Measurements from ENCODE around the gene RFTN2. TPM values are rescaled to one million over a fixed set of nuclear protein-coding genes. Genes with fewer than 3 reads are reported as not detected.
"Not testable (repeated sequence)": the region's sequence is repeated elsewhere in the genome, so short reads cannot be mapped to it uniquely, and the experiment has no call there.

RFTN2 gene, protein sequence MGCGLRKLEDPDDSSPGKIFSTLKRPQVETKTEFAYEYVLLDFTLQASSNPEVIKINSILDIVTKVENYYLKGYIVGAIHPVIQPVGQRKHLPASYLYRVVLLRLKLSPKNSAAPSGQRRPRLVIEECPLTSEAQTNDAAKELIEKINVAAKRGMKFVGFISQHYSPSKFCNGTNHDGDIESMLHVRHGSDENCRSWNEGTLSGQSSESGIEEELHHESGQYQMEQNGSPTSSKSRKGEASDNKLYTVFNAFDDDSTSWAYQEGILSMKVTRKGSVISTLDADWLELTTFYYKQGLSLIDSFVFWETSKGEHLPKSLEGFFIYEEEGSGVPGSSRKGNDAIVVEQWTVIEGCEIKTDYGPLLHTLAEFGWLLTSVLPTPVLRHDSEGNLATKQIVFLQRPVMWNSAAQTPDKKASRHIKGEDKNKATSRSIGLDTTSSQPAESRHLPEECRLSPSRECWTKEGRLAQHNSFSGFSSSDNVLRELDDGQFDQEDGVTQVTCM
- 1.4 TPM for total RNA-seq
- polyA plus RNA-seq: 0.73 TPM
- long read RNA-seq, donor 1: 0 reads
- long read RNA-seq, donor 2, full-length matches to known transcripts: 2 of 2 reads
- long read RNA-seq, donor 2, partial matches to known transcripts: 0 of 2 reads
- long read RNA-seq, donor 2, other reads (novel, unspliced or antisense): 0 of 2 reads
- long read RNA-seq, donor 3: 0 reads
- long read RNA-seq, donor 4: 0 reads
- long read RNA-seq, donor 5, full-length matches to known transcripts: 3 of 3 reads
- long read RNA-seq, donor 5, partial matches to known transcripts: 0 of 3 reads
- long read RNA-seq, donor 5, other reads (novel, unspliced or antisense): 0 of 3 reads
- long read RNA-seq, donor 6, full-length matches to known transcripts: 3 of 3 reads
- long read RNA-seq, donor 6, partial matches to known transcripts: 0 of 3 reads
- long read RNA-seq, donor 6, other reads (novel, unspliced or antisense): 0 of 3 reads
- long read RNA-seq, donor 7, full-length matches to known transcripts: 1 of 1 reads
- long read RNA-seq, donor 7, partial matches to known transcripts: 0 of 1 reads
- long read RNA-seq, donor 7, other reads (novel, unspliced or antisense): 0 of 1 reads
- long read RNA-seq, donor 8: 0 reads
- long read RNA-seq, donor 9: 0 reads
- long read RNA-seq, donor 10: 0 reads

DNA sequence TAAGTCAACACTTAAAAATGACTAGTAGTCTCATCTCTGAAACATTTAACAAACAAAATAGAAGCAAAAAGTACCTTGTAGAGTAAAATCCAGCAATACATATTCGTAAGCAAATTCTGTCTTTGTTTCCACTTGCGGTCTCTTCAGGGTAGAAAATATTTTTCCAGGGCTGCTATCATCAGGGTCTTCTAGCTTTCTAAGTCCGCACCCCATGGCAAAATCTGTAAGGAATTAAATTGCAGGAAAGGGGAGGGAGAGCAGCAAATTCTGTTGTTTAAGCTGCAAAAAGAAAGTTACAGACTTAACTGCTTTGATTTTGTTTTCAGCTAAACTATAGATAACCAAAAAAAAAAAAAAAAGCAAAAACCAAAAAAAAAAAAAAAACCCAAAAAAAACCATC lies at the start of gene RFTN2:
Gene RFTN2, minus strand, starts transcription at position 342 of the 400 bp plus-strand sequence. Its CDS starts 129 bp downstream, at position 213.
- no peaks in the 10 kb centered on the region for H3K27me3 ChIP-seq (ENCODE audit: control insufficient read depth in 2 of 2, insufficient read depth in 1 of 2, low read length in 1 of 2)
- no peaks in the 10 kb centered on the region for H3K4me1 ChIP-seq (ENCODE audit: control insufficient read depth in 2 of 2, insufficient read depth in 2 of 2, low read length in 2 of 2)
- 94% methylated on average over 3 of the region's 3 CpGs for WGBS
- no peaks in the 10 kb centered on the region for H3K9me3 ChIP-seq (ENCODE audit: control insufficient read depth in 2 of 2, insufficient read depth in 1 of 2, low read length in 1 of 2)
- DNase-seq (ENCODE audit: low read depth in 6 of 9, low spot score in 9 of 9): no peak
- H3K36me3 ChIP-seq (ENCODE audit: control insufficient read depth in 2 of 2, insufficient read depth in 2 of 2, low read length in 1 of 2): no peaks in the 10 kb centered on the region
- no peak within 1 kb of the TSS for H3K4me3 ChIP-seq (ENCODE audit: low read length in 2 of 2)
- no peak within 1 kb of the TSS for H3K27ac ChIP-seq (ENCODE audit: low read depth in 1 of 2, low read length in 1 of 2)

- DNase-seq (ENCODE audit: low read depth in 6 of 9, low spot score in 9 of 9): no peak
- Histone ChIP-seq H3K4me1 (ENCODE audit: control insufficient read depth in 2 of 2, insufficient read depth in 2 of 2, low read length in 2 of 2) (no peaks in the 10 kb centered on the region), H3K27me3 (ENCODE audit: control insufficient read depth in 2 of 2, insufficient read depth in 1 of 2, low read length in 1 of 2) (no peaks in the 10 kb centered on the region), H3K27ac (ENCODE audit: low read depth in 1 of 2, low read length in 1 of 2) (no peak overlapping the region), H3K4me3 (ENCODE audit: low read length in 2 of 2) (no peak overlapping the region), H3K9me3 (ENCODE audit: control insufficient read depth in 2 of 2, insufficient read depth in 1 of 2, low read length in 1 of 2) (no peaks in the 10 kb centered on the region), H3K36me3 (ENCODE audit: control insufficient read depth in 2 of 2, insufficient read depth in 2 of 2, low read length in 1 of 2) (no peaks in the 10 kb centered on the region)
- 98% methylated on average over 2 of the region's 2 CpGs for WGBS
Observed at GRCh38 chr2:197717863-197718262, 42.5 kb upstream of the RFTN2 start.

GRCh38 chr2:197713271-197713670 lies 37.9 kb upstream of the RFTN2 start:
- no peak for DNase-seq (ENCODE audit: low read depth in 6 of 9, low spot score in 9 of 9)
- Histone ChIP-seq H3K9me3 (ENCODE audit: control insufficient read depth in 2 of 2, insufficient read depth in 1 of 2, low read length in 1 of 2) (no peaks in the 10 kb centered on the region), H3K27ac (ENCODE audit: low read depth in 1 of 2, low read length in 1 of 2) (no peak overlapping the region), H3K4me1 (ENCODE audit: control insufficient read depth in 2 of 2, insufficient read depth in 2 of 2, low read length in 2 of 2) (peaks cover 0 to 2% of the 10 kb centered on the region in 2 donors), H3K4me3 (ENCODE audit: low read length in 2 of 2) (no peak overlapping the region), H3K27me3 (ENCODE audit: control insufficient read depth in 2 of 2, insufficient read depth in 1 of 2, low read length in 1 of 2) (no peaks in the 10 kb centered on the region), H3K36me3 (ENCODE audit: control insufficient read depth in 2 of 2, insufficient read depth in 2 of 2, low read length in 1 of 2) (peaks cover 0 to 13% of the 10 kb centered on the region in 2 donors)
- 98% methylated on average over 3 of the region's 3 CpGs for WGBS

DNA sequence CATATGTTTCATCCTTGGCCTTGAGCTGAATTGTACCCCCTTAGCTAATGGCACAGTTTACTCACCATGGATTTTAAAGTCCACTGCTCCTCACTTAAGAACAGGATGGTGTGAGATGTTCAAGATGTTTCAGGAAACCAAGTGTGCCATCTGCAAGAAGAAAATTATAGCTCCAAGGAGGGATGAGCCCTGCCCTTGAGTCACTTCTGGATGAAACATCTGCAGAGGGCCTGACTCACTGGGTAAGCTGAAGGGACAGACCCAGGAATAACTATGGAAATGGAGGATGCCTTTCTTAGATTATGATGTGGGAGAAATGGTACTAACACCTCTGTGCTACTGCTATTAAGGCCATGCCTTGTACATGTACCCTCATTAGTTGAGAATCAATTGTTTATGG lies 36.2 kb upstream of the RFTN2 start:
- peaks cover 4 to 11% of the 10 kb centered on the region in 2 donors for H3K4me1 ChIP-seq (ENCODE audit: control insufficient read depth in 2 of 2, insufficient read depth in 2 of 2, low read length in 2 of 2)
- H3K27ac ChIP-seq (ENCODE audit: low read depth in 1 of 2, low read length in 1 of 2): no peak overlapping the region
- no peaks in the 10 kb centered on the region for H3K9me3 ChIP-seq (ENCODE audit: control insufficient read depth in 2 of 2, insufficient read depth in 1 of 2, low read length in 1 of 2)
- DNase-seq (ENCODE audit: low read depth in 6 of 9, low spot score in 9 of 9): no peak
- H3K27me3 ChIP-seq (ENCODE audit: control insufficient read depth in 2 of 2, insufficient read depth in 1 of 2, low read length in 1 of 2): no peaks in the 10 kb centered on the region
- no peak overlapping the region for H3K4me3 ChIP-seq (ENCODE audit: low read length in 2 of 2)
- peaks cover 0 to 13% of the 10 kb centered on the region in 2 donors for H3K36me3 ChIP-seq (ENCODE audit: control insufficient read depth in 2 of 2, insufficient read depth in 2 of 2, low read length in 1 of 2)

DNA sequence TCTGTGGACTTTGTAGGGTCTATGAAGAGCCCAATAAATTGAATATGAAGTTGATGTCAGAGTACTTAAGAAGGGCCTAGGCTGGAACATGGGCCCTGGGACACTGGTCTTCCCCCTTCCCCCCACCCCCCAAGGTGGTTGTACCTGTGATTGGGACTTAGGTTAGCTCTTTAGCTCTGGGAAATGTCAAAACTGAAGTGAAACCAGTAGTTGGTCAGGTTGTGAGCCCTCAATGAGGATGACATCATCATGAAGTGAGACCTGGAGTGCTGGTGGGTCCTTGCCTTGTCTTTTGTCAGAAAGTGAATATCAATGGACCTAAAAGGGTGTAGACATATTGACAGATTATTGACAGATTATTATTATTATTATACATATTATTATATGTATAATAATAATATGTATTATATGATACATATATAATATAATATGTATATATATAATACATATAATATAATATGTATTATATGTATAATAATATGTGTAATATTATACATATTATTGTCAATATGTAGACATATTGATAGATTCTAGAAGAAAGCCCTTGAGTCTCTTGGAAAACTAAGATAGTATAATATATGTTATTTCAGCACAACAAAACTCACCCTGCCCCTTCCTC lies 35.1 kb upstream of the RFTN2 start:
- H3K27ac ChIP-seq (ENCODE audit: low read depth in 1 of 2, low read length in 1 of 2): no peak overlapping the region
- no peak overlapping the region for H3K4me3 ChIP-seq (ENCODE audit: low read length in 2 of 2)
- no peak for DNase-seq (ENCODE audit: low read depth in 6 of 9, low spot score in 9 of 9)
- peaks cover 0 to 13% of the 10 kb centered on the region in 2 donors for H3K36me3 ChIP-seq (ENCODE audit: control insufficient read depth in 2 of 2, insufficient read depth in 2 of 2, low read length in 1 of 2)
- no peaks in the 10 kb centered on the region for H3K27me3 ChIP-seq (ENCODE audit: control insufficient read depth in 2 of 2, insufficient read depth in 1 of 2, low read length in 1 of 2)
- peaks cover 9 to 21% of the 10 kb centered on the region in 2 donors for H3K4me1 ChIP-seq (ENCODE audit: control insufficient read depth in 2 of 2, insufficient read depth in 2 of 2, low read length in 2 of 2)
- H3K9me3 ChIP-seq (ENCODE audit: control insufficient read depth in 2 of 2, insufficient read depth in 1 of 2, low read length in 1 of 2): no peaks in the 10 kb centered on the region

- peaks cover 9 to 23% of the 10 kb centered on the region in 2 donors for H3K4me1 ChIP-seq (ENCODE audit: control insufficient read depth in 2 of 2, insufficient read depth in 2 of 2, low read length in 2 of 2)
- not testable (repeated sequence) for H3K9me3 ChIP-seq (ENCODE audit: control insufficient read depth in 2 of 2, insufficient read depth in 1 of 2, low read length in 1 of 2); H3K4me3 ChIP-seq (ENCODE audit: low read length in 2 of 2); H3K27me3 ChIP-seq (ENCODE audit: control insufficient read depth in 2 of 2, insufficient read depth in 1 of 2, low read length in 1 of 2); H3K27ac ChIP-seq (ENCODE audit: low read depth in 1 of 2, low read length in 1 of 2); DNase-seq (ENCODE audit: low read depth in 6 of 9, low spot score in 9 of 9)
- 96% methylated on average over 7 of the region's 7 CpGs for WGBS
- H3K36me3 ChIP-seq (ENCODE audit: control insufficient read depth in 2 of 2, insufficient read depth in 2 of 2, low read length in 1 of 2): peaks cover 0 to 13% of the 10 kb centered on the region in 2 donors
Observed at GRCh38 chr2:197709140-197709539, 33.8 kb upstream of the RFTN2 start.

GRCh38 chr2:197708331-197708730 lies 32.9 kb upstream of the RFTN2 start:
- Histone ChIP-seq H3K27ac (ENCODE audit: low read depth in 1 of 2, low read length in 1 of 2) (no peak overlapping the region), H3K4me3 (ENCODE audit: low read length in 2 of 2) (no peak overlapping the region), H3K36me3 (ENCODE audit: control insufficient read depth in 2 of 2, insufficient read depth in 2 of 2, low read length in 1 of 2) (peaks cover 0 to 13% of the 10 kb centered on the region in 2 donors), H3K4me1 (ENCODE audit: control insufficient read depth in 2 of 2, insufficient read depth in 2 of 2, low read length in 2 of 2) (peaks cover 9 to 25% of the 10 kb centered on the region in 2 donors), H3K27me3 (ENCODE audit: control insufficient read depth in 2 of 2, insufficient read depth in 1 of 2, low read length in 1 of 2) (no peaks in the 10 kb centered on the region), H3K9me3 (ENCODE audit: control insufficient read depth in 2 of 2, insufficient read depth in 1 of 2, low read length in 1 of 2) (peaks cover 0 to 1% of the 10 kb centered on the region in 2 donors)
- no peak for DNase-seq (ENCODE audit: low read depth in 6 of 9, low spot score in 9 of 9)
- 75% methylated on average over 2 of the region's 2 CpGs for WGBS

DNA sequence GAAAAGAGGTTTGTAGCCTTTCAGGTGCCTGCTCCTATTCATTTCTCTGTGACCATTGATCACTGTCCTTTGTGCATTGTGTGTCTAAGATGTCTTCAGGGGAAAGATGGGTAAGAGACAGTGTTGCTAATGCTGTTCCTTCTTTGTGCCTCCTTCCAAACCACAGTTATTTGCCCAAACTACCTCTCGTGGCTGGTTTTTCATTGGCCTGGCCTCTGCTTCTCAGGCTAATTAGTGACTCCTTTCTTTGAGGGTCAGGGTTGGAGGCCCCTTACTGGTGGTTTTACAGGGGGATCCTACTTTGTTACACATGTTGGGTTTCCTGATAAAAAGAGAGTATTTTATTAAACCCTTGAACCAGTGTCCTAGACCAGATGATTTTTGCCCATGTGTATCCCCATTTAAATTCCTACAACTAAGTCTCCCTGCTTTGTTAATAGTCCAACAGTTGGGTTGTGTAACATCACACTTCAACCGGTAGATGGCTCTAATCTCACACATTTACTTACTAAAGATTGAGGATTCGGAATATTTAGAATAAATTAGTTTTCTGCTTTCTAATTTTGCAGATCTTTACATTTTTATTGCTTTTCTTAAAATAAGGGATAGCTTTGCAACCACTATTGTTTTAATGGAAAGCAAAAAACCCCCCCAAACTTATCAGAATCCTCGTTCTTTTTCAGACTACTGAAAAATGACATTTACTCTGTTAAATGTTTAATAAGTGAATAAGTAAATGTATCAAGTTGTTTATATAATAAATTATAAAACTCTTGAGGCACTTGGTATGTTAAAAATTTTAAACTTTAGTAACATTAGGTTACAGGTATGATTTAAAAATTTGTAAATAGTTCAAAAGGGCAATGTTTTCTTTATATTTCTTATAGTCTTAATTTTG lies 32.2 kb upstream of the RFTN2 start:
- no peaks in the 10 kb centered on the region for H3K27me3 ChIP-seq (ENCODE audit: control insufficient read depth in 2 of 2, insufficient read depth in 1 of 2, low read length in 1 of 2)
- H3K9me3 ChIP-seq (ENCODE audit: control insufficient read depth in 2 of 2, insufficient read depth in 1 of 2, low read length in 1 of 2): peaks cover 0 to 1% of the 10 kb centered on the region in 2 donors
- WGBS: 24% methylated on average over 4 of the region's 4 CpGs
- H3K4me3 ChIP-seq (ENCODE audit: low read length in 2 of 2): peak overlapping the region in 1 of 2 donors; percentile 84
- no peak overlapping the region for H3K27ac ChIP-seq (ENCODE audit: low read depth in 1 of 2, low read length in 1 of 2)
- DNase-seq (ENCODE audit: low read depth in 6 of 9, low spot score in 9 of 9): peak in 1 of 9 donors; percentile 55
- H3K36me3 ChIP-seq (ENCODE audit: control insufficient read depth in 2 of 2, insufficient read depth in 2 of 2, low read length in 1 of 2): peaks cover 0 to 13% of the 10 kb centered on the region in 2 donors
- H3K4me1 ChIP-seq (ENCODE audit: control insufficient read depth in 2 of 2, insufficient read depth in 2 of 2, low read length in 2 of 2): peaks cover 9 to 25% of the 10 kb centered on the region in 2 donors
